ENCODE results near the gene ZNF546. TPM values are rescaled to one million over a fixed set of nuclear protein-coding genes. Genes with fewer than 3 reads are reported as not detected.

ZNF546 gene
- total RNA-seq, 4 donors from 2014 or later = 8.4 to 13.3 (median 10.2) TPM

DNA sequence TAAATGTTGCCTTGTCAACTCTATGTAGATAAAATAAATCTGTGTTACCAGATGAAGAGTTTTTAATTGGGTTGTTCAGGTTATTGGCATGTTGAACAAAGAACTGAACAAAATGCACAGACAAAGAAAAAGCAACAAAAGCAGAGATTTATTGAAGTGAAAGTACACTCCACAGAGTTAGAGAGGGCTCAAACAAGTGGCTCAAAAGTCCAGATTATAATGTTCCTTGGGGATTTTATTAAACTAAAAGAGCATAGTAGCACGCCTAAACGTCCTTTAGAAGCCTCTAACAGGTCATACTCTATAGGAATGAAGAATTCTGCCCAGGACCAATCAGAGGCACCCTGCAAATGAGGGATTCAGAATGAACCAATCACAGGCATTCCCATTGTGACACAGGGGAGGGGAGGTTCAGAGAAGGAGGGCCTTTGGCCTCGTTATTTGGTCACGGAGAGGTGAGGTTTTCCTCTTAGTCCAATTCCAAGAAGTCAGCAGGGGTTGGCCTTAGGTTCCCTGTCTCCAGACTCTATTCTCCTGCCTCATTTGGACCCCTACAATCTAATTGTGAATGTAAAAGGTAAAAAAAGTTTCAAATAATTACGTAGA is 13.1 kb upstream of the ZNF546 start:
- Histone ChIP-seq H3K27me3 (no peaks in the 10 kb centered on the region), H3K9me3 (no peaks in the 10 kb centered on the region), H3K27ac (no peak overlapping the region), H3K4me1 (peaks cover 0 to 4% of the 10 kb centered on the region in 2 donors), H3K4me3 (replicated peaks in 1 of 3) (no peak overlapping the region), H3K36me3 (peaks cover 20 to 28% of the 10 kb centered on the region in 2 donors)
- 84 to 93% methylated on average over 5 of the region's 5 CpGs for WGBS, 2 donors
- no peak for DNase-seq
- no peak for TF ChIP-seq POLR2A (IDR thresholded peaks at IDR 0.05)
- TF ChIP-seq, protein P1, sequence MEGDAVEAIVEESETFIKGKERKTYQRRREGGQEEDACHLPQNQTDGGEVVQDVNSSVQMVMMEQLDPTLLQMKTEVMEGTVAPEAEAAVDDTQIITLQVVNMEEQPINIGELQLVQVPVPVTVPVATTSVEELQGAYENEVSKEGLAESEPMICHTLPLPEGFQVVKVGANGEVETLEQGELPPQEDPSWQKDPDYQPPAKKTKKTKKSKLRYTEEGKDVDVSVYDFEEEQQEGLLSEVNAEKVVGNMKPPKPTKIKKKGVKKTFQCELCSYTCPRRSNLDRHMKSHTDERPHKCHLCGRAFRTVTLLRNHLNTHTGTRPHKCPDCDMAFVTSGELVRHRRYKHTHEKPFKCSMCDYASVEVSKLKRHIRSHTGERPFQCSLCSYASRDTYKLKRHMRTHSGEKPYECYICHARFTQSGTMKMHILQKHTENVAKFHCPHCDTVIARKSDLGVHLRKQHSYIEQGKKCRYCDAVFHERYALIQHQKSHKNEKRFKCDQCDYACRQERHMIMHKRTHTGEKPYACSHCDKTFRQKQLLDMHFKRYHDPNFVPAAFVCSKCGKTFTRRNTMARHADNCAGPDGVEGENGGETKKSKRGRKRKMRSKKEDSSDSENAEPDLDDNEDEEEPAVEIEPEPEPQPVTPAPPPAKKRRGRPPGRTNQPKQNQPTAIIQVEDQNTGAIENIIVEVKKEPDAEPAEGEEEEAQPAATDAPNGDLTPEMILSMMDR (IDR thresholded peaks at IDR 0.05) = no peak
- intact Hi-C loops (cut with DNase I) = no loop called here

DNA sequence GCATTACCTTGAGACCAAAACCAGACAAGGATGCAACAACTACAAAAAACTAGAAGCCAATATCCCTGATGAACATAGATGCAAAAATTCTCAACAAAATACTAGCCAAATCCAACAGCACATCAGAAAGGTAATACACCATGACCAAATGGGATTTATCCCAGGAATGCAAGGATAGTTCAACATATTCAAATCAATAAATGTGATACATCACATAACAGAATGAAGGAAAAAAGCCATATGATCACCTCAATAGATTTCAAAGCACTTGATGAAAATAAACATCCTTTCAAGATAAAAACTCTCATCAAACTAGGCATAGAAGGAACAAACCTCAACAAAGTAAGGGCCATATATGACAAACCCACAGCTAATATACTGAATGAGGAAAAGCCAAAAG is 10.2 kb upstream of the ZNF546 start:
- TF ChIP-seq, protein P1 (IDR thresholded peaks at IDR 0.05) = no peak
- TF ChIP-seq POLR2A (IDR thresholded peaks at IDR 0.05) = no peak
- DNase-seq = no peak
- Histone ChIP-seq H3K36me3 (peaks cover 0 to 6% of the 10 kb centered on the region in 2 donors), H3K27me3 (no peaks in the 10 kb centered on the region), H3K4me1 (peaks cover 0 to 4% of the 10 kb centered on the region in 2 donors), H3K9me3 (no peaks in the 10 kb centered on the region), H3K27ac (no peak overlapping the region), H3K4me3 (replicated peaks in 1 of 3) (no peak overlapping the region)
- intact Hi-C loops (cut with DNase I) = no loop called here

DNA sequence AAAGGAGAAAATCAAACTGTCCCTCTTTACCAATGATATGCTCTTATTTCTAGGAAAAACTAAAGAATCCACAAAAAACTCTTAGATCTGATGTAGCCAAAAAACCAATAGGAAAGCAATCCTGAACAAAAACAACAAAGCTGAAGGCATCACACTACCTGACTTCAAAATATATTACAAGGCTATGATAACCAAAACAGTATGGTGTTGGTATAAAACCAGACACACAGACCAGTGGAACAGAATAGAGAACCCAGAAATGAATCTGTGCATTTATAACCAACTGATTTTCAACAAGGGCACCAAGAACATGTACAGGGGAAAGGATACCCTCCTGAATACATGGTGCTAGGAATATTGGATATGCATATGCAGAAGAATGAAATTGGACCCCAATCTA is 9.7 kb upstream of the ZNF546 start:
- no peak for TF ChIP-seq POLR2A (IDR thresholded peaks at IDR 0.05)
- TF ChIP-seq, protein P1 (IDR thresholded peaks at IDR 0.05) = no peak
- intact Hi-C loops (cut with DNase I) = no loop called here
- Histone ChIP-seq H3K4me3 (replicated peaks in 1 of 3) (no peak overlapping the region), H3K9me3 (no peaks in the 10 kb centered on the region), H3K4me1 (peaks cover 0 to 4% of the 10 kb centered on the region in 2 donors), H3K27ac (no peak overlapping the region), H3K27me3 (no peaks in the 10 kb centered on the region), H3K36me3 (peaks cover 0 to 2% of the 10 kb centered on the region in 2 donors)
- no peak for DNase-seq

DNA sequence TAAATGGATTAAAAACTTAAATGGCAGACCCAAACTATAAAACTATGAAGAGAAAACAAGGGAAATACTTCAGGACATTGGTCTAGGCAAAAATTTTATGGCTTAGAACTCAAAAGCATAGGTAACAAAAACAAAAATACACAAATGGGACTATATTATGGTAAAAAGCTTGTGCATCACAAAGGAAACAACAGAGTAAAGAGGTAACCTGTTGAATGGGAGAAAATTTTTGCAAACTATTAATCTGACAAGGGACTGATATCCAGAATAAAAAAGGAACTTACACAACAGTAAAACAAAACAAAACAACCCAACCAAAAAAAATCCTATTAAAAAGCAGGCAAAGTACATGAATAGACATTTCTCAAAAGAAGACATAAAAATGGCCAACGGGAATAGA is 9.3 kb upstream of the ZNF546 start:
- no peaks in the 10 kb centered on the region for H3K27me3 ChIP-seq
- H3K27ac ChIP-seq = no peak overlapping the region
- no peak overlapping the region for H3K4me3 ChIP-seq (replicated peaks in 1 of 3)
- intact Hi-C loops (cut with DNase I) = no loop called here
- no peaks in the 10 kb centered on the region for H3K9me3 ChIP-seq
- H3K36me3 ChIP-seq = no peaks in the 10 kb centered on the region
- 96 to 98% methylated on average over 1 of the region's 1 CpG for WGBS, 2 donors
- peaks cover 0 to 4% of the 10 kb centered on the region in 2 donors for H3K4me1 ChIP-seq
- no peak for DNase-seq
- TF ChIP-seq, protein P1 (IDR thresholded peaks at IDR 0.05) = no peak
- no peak for TF ChIP-seq POLR2A (IDR thresholded peaks at IDR 0.05)

DNA sequence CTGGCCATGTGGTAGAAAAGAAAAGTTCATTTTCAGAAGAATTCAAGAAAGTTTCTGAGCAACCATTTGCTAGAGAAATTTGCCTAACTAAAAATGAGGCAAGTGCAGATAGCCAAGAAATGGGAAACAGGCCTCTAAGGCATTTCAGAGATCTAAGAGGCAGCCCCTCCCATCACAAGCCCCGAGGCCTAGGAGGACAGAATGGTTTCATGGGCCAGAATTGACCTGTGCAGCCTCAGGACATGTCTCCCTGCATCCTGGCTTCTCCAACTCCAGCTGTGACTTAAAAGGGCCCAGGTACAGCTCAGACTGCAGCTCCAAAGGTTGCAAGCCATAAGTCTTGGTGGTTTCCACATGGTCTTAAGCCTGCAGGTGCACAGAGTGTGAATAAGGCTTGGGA is 3.3 kb upstream of the ZNF546 start:
- no peak overlapping the region for H3K27ac ChIP-seq
- no peaks in the 10 kb centered on the region for H3K36me3 ChIP-seq
- H3K9me3 ChIP-seq = no peaks in the 10 kb centered on the region
- WGBS, 2 donors = 88 to 92% methylated on average over 1 of the region's 1 CpG
- no peaks in the 10 kb centered on the region for H3K27me3 ChIP-seq
- DNase-seq = no peak
- intact Hi-C loops (cut with DNase I) = no loop called here
- H3K4me1 ChIP-seq = peaks cover 4 to 16% of the 10 kb centered on the region in 2 donors
- H3K4me3 ChIP-seq (replicated peaks in 1 of 3) = no peak overlapping the region
- no peak for TF ChIP-seq POLR2A (IDR thresholded peaks at IDR 0.05)
- TF ChIP-seq, protein P1 (IDR thresholded peaks at IDR 0.05) = no peak

Data from thyroid gland (tissue), 4 donors.